Chondrocyte (in vitro differentiated cells): ENCODE measurements around the gene PHF13. TPM values are rescaled to one million over a fixed set of nuclear protein-coding genes. Genes with fewer than 3 reads are reported as not detected.

Experiments used
- DNase-seq: peaks from one replicate; pipeline ENCODE4 v3.0.0; 2021; ENCODE audit warnings: mixed read lengths, low spot score
- H3K27ac Mint-ChIP-seq: one replicate; pipeline ENCODE4 v1.8.0; 2021; ENCODE audit warnings: mild to moderate bottlenecking, moderate library complexity, mixed read lengths; ENCODE audit not compliant: unreplicated experiment
- H3K27me3 Mint-ChIP-seq: 2 replicates; pipeline ENCODE4 v1.8.0; 2021; ENCODE audit warnings: low read depth, mixed read lengths
- H3K36me3 Mint-ChIP-seq: 2 replicates; pipeline ENCODE4 v1.8.0; 2021; ENCODE audit warnings: low read depth, mixed read lengths
- H3K4me1 Mint-ChIP-seq: 2 replicates; pipeline ENCODE4 v1.8.0; 2021; ENCODE audit warnings: low read depth, mild to moderate bottlenecking, mixed read lengths
- H3K4me3 Mint-ChIP-seq: one replicate; pipeline ENCODE4 v1.8.0; 2021; ENCODE audit warnings: mild to moderate bottlenecking, moderate library complexity, mixed read lengths; ENCODE audit not compliant: unreplicated experiment
- H3K9me3 Mint-ChIP-seq: 2 replicates; pipeline ENCODE4 v1.8.0; 2021; ENCODE audit warnings: low read depth, mixed read lengths
- CTCF ChIP-seq: fragments of 200-600 bp; sonication (generic); IDR thresholded peaks from 2 replicates; pipeline ENCODE4 v1.5.0; 2021; ENCODE audit warnings: antibody characterized with exemption, mild to moderate bottlenecking, moderate library complexity
- total RNA-seq: library from RNA; stranded (reverse); gene quantifications from 3 replicates; pipeline ENCODE4 v1.2.1, GENCODE V29; 2021

PHF13 gene
- total RNA-seq, 1 donor from 2014 or later, result 25.6 TPM

- Mint-ChIP-seq H3K4me3 (no peak overlapping the region), H3K4me1 (peaks cover 3% of the 10 kb centered on the region), H3K9me3 (no peaks in the 10 kb centered on the region), H3K27me3 (no peaks in the 10 kb centered on the region), H3K36me3 (peaks cover 11% of the 10 kb centered on the region), H3K27ac (no peak overlapping the region)
- DNase-seq, result no peak
- no peak for TF ChIP-seq CTCF
Measured at GRCh38 chr1:6667139-6667538, 53.6 kb downstream of the PHF13 start.

- no peak overlapping the region for H3K27ac Mint-ChIP-seq
- peaks cover 7% of the 10 kb centered on the region for H3K36me3 Mint-ChIP-seq
- peaks cover 8% of the 10 kb centered on the region for H3K4me1 Mint-ChIP-seq
Measured at GRCh38 chr1:6668503-6668902, 55.0 kb downstream of the PHF13 start.

GRCh38 chr1:6672558-6672957 is 59.0 kb downstream of the PHF13 start:
- TF ChIP-seq CTCF, result no peak
- Mint-ChIP-seq H3K4me3 (no peak overlapping the region), H3K4me1 (peaks cover 25% of the 10 kb centered on the region), H3K27me3 (no peaks in the 10 kb centered on the region), H3K27ac (peak overlapping the region; percentile 15), H3K36me3 (peaks cover 14% of the 10 kb centered on the region), H3K9me3 (no peaks in the 10 kb centered on the region)
- no peak for DNase-seq

More at GRCh38 chr1:6668503-6668902, 55.0 kb downstream of the PHF13 start:
- H3K27me3 Mint-ChIP-seq, result no peaks in the 10 kb centered on the region
- no peak for TF ChIP-seq CTCF
- DNase-seq, result no peak
- no peak overlapping the region for H3K4me3 Mint-ChIP-seq
- H3K9me3 Mint-ChIP-seq, result no peaks in the 10 kb centered on the region

Other genes with a start within 250 kb of the PHF13 start
- gene ACOT7, start 220.0 kb upstream of the PHF13 start, total RNA-seq, result 43.9 to 48.1 TPM (median 44.0 TPM) in 3 replicates
- 0.15 to 0.36 TPM in 2 of 3 replicates, not detected in the other for gene HES2, start 193.8 kb upstream of the PHF13 start, total RNA-seq
- 0.57 to 2.5 TPM (median 2.1 TPM) in 3 replicates for gene ESPN, start 189.0 kb upstream of the PHF13 start, total RNA-seq
- 20.1 to 32.4 TPM (median 21.4 TPM) in 3 replicates for gene TNFRSF25, start 147.6 kb upstream of the PHF13 start, total RNA-seq
- 32.4 to 50.5 TPM (median 33.6 TPM) in 3 replicates for gene PLEKHG5, start 122.1 kb upstream of the PHF13 start, total RNA-seq
- gene NOL9, start 59.2 kb upstream of the PHF13 start, total RNA-seq, result 24.0 to 32.3 TPM (median 27.0 TPM) in 3 replicates
- not detected in 3 replicates for gene TAS1R1, start 58.4 kb upstream of the PHF13 start, total RNA-seq
- gene ZBTB48, start 33.7 kb upstream of the PHF13 start, total RNA-seq, result 19.9 to 27.4 TPM (median 23.7 TPM) in 3 replicates
- 34.3 to 39.6 TPM (median 38.3 TPM) in 3 replicates for gene KLHL21, start 10.9 kb upstream of the PHF13 start, total RNA-seq
- gene THAP3, start 11.1 kb downstream of the PHF13 start, total RNA-seq, result 12.9 to 18.2 TPM (median 14.7 TPM) in 3 replicates
- 46.3 to 49.7 TPM (median 47.2 TPM) in 3 replicates for gene DNAJC11, start 88.1 kb downstream of the PHF13 start, total RNA-seq
- gene CAMTA1, start 171.7 kb downstream of the PHF13 start, total RNA-seq, result 63.8 to 69.4 TPM (median 66.9 TPM) in 3 replicates